WI38 (cell line): ENCODE data around the gene SLC25A21.
A peak's percentile ranks its signal among the peaks of the same experiment; 100 is the strongest.

ENCODE experiments used
- H3K4me3 ChIP-seq: 2 replicates; pipeline ENCODE4 v1.5.1; 2011; ENCODE audit warnings: low read depth, mild to moderate bottlenecking, control low read depth, low read length
- TF ChIP-seq, protein P1 (sequence below): IDR thresholded peaks from 2 replicates; pipeline ENCODE4 v1.5.1; 2012; ENCODE audit warnings: low read depth, mild to moderate bottlenecking, control low read depth, low read length

SLC25A21 gene

DNA sequence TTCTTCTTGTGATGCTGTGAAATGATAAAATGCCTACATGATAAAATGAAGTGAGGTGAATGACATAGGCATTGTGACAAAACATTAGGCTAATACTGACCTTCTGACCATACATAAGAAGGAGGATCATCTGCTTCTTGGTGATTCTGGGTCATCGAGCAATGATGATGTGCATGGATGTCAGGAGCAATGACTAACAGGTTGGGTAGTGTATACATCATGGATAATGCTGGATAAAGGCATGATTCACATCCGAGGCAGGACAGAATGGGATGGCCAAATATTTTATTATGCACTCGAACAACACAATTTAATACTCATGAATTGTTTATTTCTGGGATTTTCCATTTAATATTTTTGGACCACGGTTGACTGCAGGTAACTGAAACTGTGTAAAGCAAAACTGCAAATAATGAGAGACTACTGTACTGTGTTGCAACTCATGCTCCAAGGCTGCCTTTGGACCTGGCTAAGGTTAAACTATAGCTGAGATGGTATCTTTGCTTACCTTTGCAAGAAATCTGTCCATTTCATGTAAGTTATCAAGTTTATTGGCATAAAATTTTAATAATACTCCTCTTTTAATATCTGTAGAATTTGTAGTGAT lies 7.6 kb upstream of the SLC25A21 start:
- TF ChIP-seq, protein P1, sequence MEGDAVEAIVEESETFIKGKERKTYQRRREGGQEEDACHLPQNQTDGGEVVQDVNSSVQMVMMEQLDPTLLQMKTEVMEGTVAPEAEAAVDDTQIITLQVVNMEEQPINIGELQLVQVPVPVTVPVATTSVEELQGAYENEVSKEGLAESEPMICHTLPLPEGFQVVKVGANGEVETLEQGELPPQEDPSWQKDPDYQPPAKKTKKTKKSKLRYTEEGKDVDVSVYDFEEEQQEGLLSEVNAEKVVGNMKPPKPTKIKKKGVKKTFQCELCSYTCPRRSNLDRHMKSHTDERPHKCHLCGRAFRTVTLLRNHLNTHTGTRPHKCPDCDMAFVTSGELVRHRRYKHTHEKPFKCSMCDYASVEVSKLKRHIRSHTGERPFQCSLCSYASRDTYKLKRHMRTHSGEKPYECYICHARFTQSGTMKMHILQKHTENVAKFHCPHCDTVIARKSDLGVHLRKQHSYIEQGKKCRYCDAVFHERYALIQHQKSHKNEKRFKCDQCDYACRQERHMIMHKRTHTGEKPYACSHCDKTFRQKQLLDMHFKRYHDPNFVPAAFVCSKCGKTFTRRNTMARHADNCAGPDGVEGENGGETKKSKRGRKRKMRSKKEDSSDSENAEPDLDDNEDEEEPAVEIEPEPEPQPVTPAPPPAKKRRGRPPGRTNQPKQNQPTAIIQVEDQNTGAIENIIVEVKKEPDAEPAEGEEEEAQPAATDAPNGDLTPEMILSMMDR, result no peak
- H3K4me3 ChIP-seq, result no peak overlapping the region

DNA sequence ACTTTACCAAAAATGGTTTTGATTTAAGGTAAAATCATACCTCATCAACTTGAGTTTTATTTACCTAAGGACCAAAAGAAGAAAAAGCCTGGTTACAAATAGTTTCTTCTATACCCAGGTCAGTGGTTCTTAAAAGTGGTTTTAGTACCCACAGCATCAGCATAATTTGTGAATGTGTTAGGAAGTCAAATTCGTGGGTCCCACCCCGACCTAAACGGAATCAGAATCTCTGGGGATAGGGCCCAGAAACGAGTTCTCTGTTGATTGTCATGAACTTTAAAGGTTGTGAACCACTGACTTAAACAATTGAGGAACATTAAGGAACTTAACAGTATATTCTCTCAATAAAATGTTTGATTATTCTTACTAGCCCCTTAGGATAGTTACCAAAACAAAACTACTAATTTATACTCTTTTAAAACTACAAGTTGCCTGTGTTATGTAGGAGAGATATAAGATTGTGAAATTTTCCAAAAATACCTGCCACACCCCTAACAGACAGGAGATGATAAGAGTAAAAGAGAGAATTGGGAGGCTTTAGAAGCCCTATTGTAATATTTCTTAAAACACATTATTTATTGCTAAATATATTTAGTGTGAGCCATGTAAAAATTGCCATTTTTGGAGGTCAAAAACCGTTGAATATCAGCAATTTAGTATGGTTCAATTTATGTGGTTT lies 669 bp upstream of the SLC25A21 start:
- TF ChIP-seq, protein P1, result no peak
- peak overlapping the region; percentile 81 for H3K4me3 ChIP-seq

DNA sequence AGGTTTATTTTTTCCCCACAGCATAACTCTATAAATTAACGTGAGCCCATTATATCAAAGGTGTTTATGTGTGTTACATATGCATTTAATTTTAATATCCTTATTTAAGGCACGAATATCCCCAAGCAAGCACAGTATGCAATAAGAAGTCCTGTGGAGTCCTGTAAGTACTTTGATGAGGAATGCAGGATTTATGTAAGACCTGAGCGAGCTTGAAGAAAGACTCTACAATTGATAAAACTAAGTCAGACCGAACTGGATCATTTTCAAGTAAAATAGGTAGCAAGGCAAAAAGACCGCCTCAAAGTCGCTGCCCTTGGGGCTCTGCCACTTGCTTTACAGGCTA lies 755 bp downstream of the SLC25A21 start:
- peak overlapping the region; percentile 81 for H3K4me3 ChIP-seq
- TF ChIP-seq, protein P1, result no peak

DNA sequence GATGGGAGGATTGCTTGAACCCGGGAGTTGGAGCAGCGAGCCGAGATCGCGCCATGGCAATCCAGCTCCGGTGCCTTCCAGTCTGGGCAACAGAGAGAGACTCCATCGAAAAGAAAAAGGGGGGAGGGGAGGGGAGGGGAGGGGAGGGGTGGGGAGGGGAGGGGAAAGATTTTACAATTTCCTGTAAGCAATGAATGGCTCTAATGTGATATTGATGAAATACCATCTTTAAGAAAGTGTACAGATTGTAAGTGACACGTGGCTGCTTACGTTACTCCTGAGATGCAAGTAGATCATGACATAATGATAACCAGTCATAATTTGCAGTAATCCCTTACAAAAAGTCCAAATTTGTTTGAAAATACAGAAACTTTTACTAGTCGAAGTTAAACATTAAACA lies 1.4 kb downstream of the SLC25A21 start:
- TF ChIP-seq, protein P1, result no peak
- no peak overlapping the region for H3K4me3 ChIP-seq

DNA sequence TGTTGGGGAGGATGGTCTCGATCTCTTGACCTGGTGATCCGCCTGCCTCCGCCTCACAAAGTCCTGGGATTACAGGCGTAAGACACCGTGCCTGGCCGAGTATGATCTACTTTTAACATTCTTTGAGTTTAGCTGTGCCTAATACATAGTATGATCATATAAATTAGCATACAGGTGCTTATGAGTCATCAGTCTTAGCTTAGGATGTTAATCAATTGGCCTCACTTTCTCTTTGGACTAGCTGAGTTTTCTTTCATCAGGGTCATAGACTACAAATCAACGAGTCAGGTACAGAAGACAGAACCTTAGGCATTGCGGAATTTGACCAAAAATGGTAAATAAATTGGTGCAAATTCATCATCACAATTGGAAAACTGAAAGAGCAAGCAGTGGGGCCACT lies 2.2 kb downstream of the SLC25A21 start:
- H3K4me3 ChIP-seq, result no peak overlapping the region
- TF ChIP-seq, protein P1, result no peak

DNA sequence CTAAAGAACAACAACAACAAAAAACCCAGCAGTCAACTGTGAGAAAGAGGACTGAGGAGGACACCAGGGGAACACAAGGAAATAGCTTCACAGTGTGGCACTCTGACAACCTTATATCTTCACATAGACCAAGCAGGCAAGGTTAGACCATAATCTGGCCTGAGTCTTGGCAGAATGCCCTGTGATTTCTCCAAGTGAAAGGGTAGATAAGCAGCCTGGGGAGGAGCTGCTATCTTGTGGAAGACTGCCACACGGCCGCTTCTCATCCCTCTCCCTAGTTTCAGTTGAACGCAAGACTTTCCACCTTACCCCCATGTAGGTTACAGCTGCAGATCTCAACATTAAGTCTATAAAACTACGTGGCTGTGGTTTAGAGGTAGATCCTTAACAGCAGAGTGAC lies 3.7 kb downstream of the SLC25A21 start:
- H3K4me3 ChIP-seq, result no peak overlapping the region
- TF ChIP-seq, protein P1, result no peak

DNA sequence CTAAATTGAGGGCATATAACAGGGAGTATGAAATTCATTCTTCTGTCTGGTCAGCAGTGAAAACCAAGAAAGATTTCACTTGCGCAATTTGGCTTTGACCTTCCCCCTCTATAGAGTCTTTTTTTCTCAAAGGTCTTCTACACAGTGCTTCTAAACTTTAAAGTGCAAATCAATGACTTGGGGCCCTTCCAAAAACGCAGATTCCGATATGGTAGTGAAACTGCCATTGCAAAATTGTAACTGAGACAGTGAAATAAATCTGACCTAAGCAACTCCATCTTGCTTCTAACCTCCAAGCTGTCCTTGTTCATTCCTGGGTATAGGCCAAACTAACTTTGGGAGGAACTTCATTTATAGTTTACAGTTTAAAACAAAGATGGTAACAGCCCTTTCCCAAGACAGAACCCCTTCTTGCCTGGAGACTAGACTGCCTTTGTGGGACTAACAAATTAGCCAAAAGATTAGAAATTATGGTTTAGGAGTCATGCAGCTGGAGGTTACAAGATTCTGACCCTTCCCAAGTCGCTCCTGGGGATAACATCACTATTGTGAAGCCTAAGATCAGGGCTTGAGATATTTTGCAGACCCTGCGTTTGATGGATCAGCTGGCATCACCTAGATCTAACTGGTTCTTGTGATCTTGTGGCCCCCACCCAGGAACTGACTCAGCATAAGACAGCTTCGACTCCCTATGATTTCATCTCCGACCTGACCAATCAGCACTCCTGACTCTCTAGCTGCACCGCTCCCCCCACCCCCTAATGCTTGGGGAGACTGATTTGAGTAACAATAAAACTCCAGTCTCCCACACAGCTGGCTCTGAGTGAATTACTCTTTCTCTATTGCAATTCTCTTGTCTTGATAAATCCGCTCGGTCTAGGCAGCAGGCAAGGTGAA lies 5.0 kb downstream of the SLC25A21 start:
- TF ChIP-seq, protein P1, result no peak

More for the DNA sequence above, 5.0 kb downstream of the SLC25A21 start:
- H3K4me3 ChIP-seq, result no peak overlapping the region
